Neural cell (in vitro differentiated cells): Measurements from ENCODE around the gene CCDC148. TPM values are rescaled to one million over a fixed set of nuclear protein-coding genes. Genes with fewer than 3 reads are reported as not detected.
"Not testable (repeated sequence)": the region's sequence is repeated elsewhere in the genome, so short reads cannot be mapped to it uniquely, and the experiment has no call there.

ENCODE experiments used
- H2AFZ ChIP-seq: fragments of 200-600, 300-800 bp; sonication (generic), shearing (Covaris generic); 2 replicates; pipeline ENCODE4 v1.6.0; 2014; ENCODE audit warnings: low read depth, mild to moderate bottlenecking, antibody characterized with exemption, low read length, moderate library complexity
- H3F3A ChIP-seq: fragments of 200-600 bp; shearing (Covaris generic); 2 replicates; pipeline ENCODE4 v1.6.1; 2016; ENCODE audit warnings: mild to moderate bottlenecking, moderate library complexity, mixed read lengths, antibody characterized with exemption, low read length; ENCODE audit not compliant: insufficient read depth, poor library complexity, severe bottlenecking
- H3K27ac ChIP-seq: fragments of 200-600, 300-800 bp; sonication (generic), shearing (Covaris generic); 2 replicates; pipeline ENCODE4 v1.5.1; 2014; ENCODE audit warnings: mild to moderate bottlenecking, low read length, moderate library complexity
- H3K27me3 ChIP-seq: fragments of 300-800, 200-600 bp; sonication (generic), shearing (Covaris generic); 2 replicates; pipeline ENCODE4 v1.6.0; 2014; ENCODE audit warnings: mild to moderate bottlenecking, low read depth, low read length, moderate library complexity; ENCODE audit not compliant: insufficient read depth
- H3K36me3 ChIP-seq: fragments of 300-800, 200-600 bp; sonication (generic), shearing (Covaris generic); 2 replicates; pipeline ENCODE4 v1.5.1; 2014; ENCODE audit warnings: mild to moderate bottlenecking, antibody characterized with exemption, low read length, moderate library complexity; ENCODE audit not compliant: insufficient read depth
- H3K4me2 ChIP-seq: fragments of 300-800, 200-600 bp; sonication (generic), shearing (Covaris generic); 2 replicates; pipeline ENCODE4 v1.6.0; 2014; ENCODE audit warnings: mild to moderate bottlenecking, low read length
- H3K4me3 ChIP-seq: fragments of 300-800, 200-600 bp; sonication (generic), shearing (Covaris generic); 2 replicates; pipeline ENCODE4 v1.5.1; 2014; ENCODE audit warnings: mild to moderate bottlenecking, low read length, moderate library complexity
- H3K79me2 ChIP-seq: fragments of 200-600 bp; shearing (Covaris generic); replicated peaks from 2 replicates; pipeline ENCODE4 v1.6.0; 2014; ENCODE audit warnings: mild to moderate bottlenecking, low read length, moderate library complexity; ENCODE audit not compliant: insufficient read depth
- H3K9ac ChIP-seq: fragments of 300-800, 200-600 bp; sonication (generic), shearing (Covaris generic); 2 replicates; pipeline ENCODE4 v1.6.1; 2016; ENCODE audit warnings: mild to moderate bottlenecking, low read length, mixed read lengths
- H3K9me2 ChIP-seq: fragments of 200-600 bp; shearing (Covaris generic); 2 replicates; pipeline ENCODE4 v1.6.1; 2016; ENCODE audit warnings: mild to moderate bottlenecking, low read length, mixed read lengths; ENCODE audit not compliant: insufficient read depth
- H3K9me3 ChIP-seq: fragments of 200-600, 300-800 bp; sonication (generic), shearing (Covaris generic); 2 replicates; pipeline ENCODE4 v1.6.1; 2016; ENCODE audit warnings: mild to moderate bottlenecking, mixed run types, low read length, moderate library complexity, mixed read lengths
- H4K20me1 ChIP-seq: fragments of 200-600 bp; shearing (Covaris generic); 2 replicates; pipeline ENCODE4 v1.6.1; 2016; ENCODE audit warnings: mild to moderate bottlenecking, mixed run types; ENCODE audit not compliant: insufficient read depth
- EP300 ChIP-seq: fragments of 450-650 bp; conservative IDR thresholded peaks from 2 replicates; pipeline ENCODE4 v1.6.1; 2014; ENCODE audit warnings: antibody characterized with exemption, mild to moderate bottlenecking, moderate library complexity; ENCODE audit not compliant: poor library complexity, severe bottlenecking
- EZH2 ChIP-seq: fragments of 200-600, 300-800 bp; shearing (Covaris generic), sonication (generic); IDR thresholded peaks from 2 replicates; pipeline ENCODE4 v1.6.1; 2014; ENCODE audit warnings: antibody characterized with exemption, low read length, borderline replicate concordance, mild to moderate bottlenecking; ENCODE audit not compliant: insufficient read depth, poor library complexity, severe bottlenecking
- MXI1 ChIP-seq: fragments of 450-650 bp; conservative IDR thresholded peaks from 2 replicates; pipeline ENCODE4 v1.6.1; 2014; ENCODE audit warnings: antibody characterized with exemption, mild to moderate bottlenecking; ENCODE audit not compliant: poor library complexity, severe bottlenecking
- POLR2AphosphoS5 ChIP-seq: IDR thresholded peaks from 2 replicates; pipeline ENCODE4 v1.6.1; 2012
- RAD21 ChIP-seq: fragments of 450-650 bp; conservative IDR thresholded peaks from 2 replicates; pipeline ENCODE4 v1.6.1; 2014; ENCODE audit warnings: antibody characterized with exemption, mild to moderate bottlenecking, moderate library complexity
- SMC3 ChIP-seq: fragments of 450-650 bp; conservative IDR thresholded peaks from 2 replicates; pipeline ENCODE4 v1.6.1; 2014; ENCODE audit warnings: antibody characterized with exemption, mild to moderate bottlenecking, moderate library complexity; ENCODE audit not compliant: poor library complexity
- TAF1 ChIP-seq: IDR thresholded peaks from 2 replicates; pipeline ENCODE4 v1.6.1; 2012; ENCODE audit warnings: low read depth
- polyA plus RNA-seq: library from polyadenylated mRNA; depleted of rRNA; stranded (reverse); fragments of >200 nt; gene quantifications from 2 replicates; pipeline ENCODE4 v1.2.3, GENCODE V29; 2014
- TF ChIP-seq, protein P1 (sequence below): IDR thresholded peaks from 2 replicates; pipeline ENCODE4 v1.6.1; 2012; ENCODE audit warnings: borderline replicate concordance
- TF ChIP-seq, protein P2 (sequence below): fragments of 450-650 bp; IDR thresholded peaks from 2 replicates; pipeline ENCODE4 v1.5.1; 2014; ENCODE audit warnings: antibody characterized with exemption, mild to moderate bottlenecking, moderate library complexity; ENCODE audit not compliant: poor library complexity, severe bottlenecking

The CCDC148 gene
- polyA plus RNA-seq, 1 donor from 2014 or later: 1.8 TPM

DNA sequence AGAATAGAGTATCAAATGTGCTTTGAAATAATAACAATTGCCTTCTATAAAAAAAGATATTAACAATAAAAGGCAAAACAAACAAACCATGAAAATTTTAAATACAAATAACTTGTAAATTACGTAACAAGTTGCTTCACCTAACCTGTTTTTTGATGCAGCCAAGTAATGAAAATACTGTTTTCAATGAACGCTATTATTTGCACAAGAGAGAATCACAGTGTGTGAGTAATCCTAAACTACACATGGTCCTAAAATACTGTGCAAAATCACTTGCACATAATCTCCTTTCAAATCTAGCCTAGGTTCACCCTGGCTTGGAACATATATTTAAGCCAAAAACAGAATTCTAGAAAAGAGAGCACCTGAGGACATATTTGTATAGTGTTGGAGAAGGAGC, 98.9 kb downstream of the CCDC148 start:
- H3F3A ChIP-seq: no peaks in the 10 kb centered on the region
- TF ChIP-seq POLR2AphosphoS5 (no peak), SMC3 (no peak), RAD21 (no peak), EP300 (no peak), MXI1 (no peak), EZH2 (no peak), TAF1 (no peak)
- TF ChIP-seq, protein P1, sequence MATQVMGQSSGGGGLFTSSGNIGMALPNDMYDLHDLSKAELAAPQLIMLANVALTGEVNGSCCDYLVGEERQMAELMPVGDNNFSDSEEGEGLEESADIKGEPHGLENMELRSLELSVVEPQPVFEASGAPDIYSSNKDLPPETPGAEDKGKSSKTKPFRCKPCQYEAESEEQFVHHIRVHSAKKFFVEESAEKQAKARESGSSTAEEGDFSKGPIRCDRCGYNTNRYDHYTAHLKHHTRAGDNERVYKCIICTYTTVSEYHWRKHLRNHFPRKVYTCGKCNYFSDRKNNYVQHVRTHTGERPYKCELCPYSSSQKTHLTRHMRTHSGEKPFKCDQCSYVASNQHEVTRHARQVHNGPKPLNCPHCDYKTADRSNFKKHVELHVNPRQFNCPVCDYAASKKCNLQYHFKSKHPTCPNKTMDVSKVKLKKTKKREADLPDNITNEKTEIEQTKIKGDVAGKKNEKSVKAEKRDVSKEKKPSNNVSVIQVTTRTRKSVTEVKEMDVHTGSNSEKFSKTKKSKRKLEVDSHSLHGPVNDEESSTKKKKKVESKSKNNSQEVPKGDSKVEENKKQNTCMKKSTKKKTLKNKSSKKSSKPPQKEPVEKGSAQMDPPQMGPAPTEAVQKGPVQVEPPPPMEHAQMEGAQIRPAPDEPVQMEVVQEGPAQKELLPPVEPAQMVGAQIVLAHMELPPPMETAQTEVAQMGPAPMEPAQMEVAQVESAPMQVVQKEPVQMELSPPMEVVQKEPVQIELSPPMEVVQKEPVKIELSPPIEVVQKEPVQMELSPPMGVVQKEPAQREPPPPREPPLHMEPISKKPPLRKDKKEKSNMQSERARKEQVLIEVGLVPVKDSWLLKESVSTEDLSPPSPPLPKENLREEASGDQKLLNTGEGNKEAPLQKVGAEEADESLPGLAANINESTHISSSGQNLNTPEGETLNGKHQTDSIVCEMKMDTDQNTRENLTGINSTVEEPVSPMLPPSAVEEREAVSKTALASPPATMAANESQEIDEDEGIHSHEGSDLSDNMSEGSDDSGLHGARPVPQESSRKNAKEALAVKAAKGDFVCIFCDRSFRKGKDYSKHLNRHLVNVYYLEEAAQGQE: no peak
- TF ChIP-seq, protein P2, sequence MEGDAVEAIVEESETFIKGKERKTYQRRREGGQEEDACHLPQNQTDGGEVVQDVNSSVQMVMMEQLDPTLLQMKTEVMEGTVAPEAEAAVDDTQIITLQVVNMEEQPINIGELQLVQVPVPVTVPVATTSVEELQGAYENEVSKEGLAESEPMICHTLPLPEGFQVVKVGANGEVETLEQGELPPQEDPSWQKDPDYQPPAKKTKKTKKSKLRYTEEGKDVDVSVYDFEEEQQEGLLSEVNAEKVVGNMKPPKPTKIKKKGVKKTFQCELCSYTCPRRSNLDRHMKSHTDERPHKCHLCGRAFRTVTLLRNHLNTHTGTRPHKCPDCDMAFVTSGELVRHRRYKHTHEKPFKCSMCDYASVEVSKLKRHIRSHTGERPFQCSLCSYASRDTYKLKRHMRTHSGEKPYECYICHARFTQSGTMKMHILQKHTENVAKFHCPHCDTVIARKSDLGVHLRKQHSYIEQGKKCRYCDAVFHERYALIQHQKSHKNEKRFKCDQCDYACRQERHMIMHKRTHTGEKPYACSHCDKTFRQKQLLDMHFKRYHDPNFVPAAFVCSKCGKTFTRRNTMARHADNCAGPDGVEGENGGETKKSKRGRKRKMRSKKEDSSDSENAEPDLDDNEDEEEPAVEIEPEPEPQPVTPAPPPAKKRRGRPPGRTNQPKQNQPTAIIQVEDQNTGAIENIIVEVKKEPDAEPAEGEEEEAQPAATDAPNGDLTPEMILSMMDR: no peak
- H3K9me2 ChIP-seq: no peaks in the 10 kb centered on the region

DNA sequence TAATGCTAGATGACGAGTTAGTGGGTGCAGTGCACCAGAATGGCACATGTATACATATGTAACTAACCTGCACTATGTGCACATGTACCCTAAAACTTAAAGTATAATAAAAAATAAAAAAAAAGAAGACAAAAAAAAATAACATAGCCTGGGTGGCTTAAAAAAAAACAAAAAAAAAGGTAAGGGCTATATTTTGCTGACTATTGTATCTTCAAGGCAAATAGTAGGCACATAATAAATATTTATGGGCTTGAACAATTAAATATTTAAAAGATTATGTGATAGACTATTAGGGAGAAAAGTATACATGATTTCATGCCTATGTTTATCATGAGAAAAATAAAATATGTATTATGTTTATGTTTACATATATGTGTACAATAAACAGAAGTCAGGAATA, 99.4 kb downstream of the CCDC148 start:
- H3K4me3 ChIP-seq: no peak overlapping the region
- no peaks in the 10 kb centered on the region for H3K79me2 ChIP-seq
- H3K4me2 ChIP-seq: no peak overlapping the region
- H3K36me3 ChIP-seq: no peaks in the 10 kb centered on the region
- no peak overlapping the region for H3K27ac ChIP-seq
- TF ChIP-seq RAD21: no peak
- TF ChIP-seq EP300: no peak
- no peak for TF ChIP-seq EZH2
- TF ChIP-seq TAF1: no peak
- TF ChIP-seq SMC3: no peak
- TF ChIP-seq POLR2AphosphoS5: no peak
- no peak for TF ChIP-seq MXI1
- TF ChIP-seq, protein P1: no peak
- TF ChIP-seq, protein P2: no peak
- no peaks in the 10 kb centered on the region for H3K27me3 ChIP-seq
- H2AFZ ChIP-seq: no peak overlapping the region
- H4K20me1 ChIP-seq: no peaks in the 10 kb centered on the region
- H3K9me3 ChIP-seq: no peaks in the 10 kb centered on the region
- H3F3A ChIP-seq: no peaks in the 10 kb centered on the region
- H3K9me2 ChIP-seq: no peaks in the 10 kb centered on the region
- H3K9ac ChIP-seq: no peak overlapping the region

More for the DNA sequence above, 98.9 kb downstream of the CCDC148 start:
- Histone ChIP-seq H3K27ac (no peak overlapping the region), H2AFZ (no peak overlapping the region), H3K36me3 (no peaks in the 10 kb centered on the region), H3K79me2 (no peaks in the 10 kb centered on the region), H3K9me3 (no peaks in the 10 kb centered on the region), H3K9ac (no peak overlapping the region), H3K27me3 (no peaks in the 10 kb centered on the region), H3K4me3 (no peak overlapping the region), H3K4me2 (no peak overlapping the region), H4K20me1 (no peaks in the 10 kb centered on the region)

DNA sequence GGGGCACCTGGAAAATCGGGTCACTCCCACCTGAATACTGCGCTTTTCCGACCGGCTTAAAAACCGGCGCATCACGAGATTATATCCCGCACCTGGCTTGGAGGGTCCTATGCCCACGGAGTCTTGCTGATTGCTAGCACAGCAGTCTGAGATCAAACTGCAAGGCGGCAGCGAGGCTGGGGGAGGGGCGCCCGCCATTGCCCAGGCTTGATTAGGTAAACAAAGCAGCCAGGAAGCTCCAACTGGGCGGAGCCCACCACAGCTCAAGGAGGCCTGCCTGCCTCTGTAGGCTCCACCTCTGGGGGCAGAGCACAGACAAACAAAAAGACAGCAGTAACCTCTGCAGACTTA, 105.1 kb downstream of the CCDC148 start:
- H3K27me3 ChIP-seq, H3K27ac ChIP-seq, H2AFZ ChIP-seq, H3K79me2 ChIP-seq, H3K9me3 ChIP-seq, H4K20me1 ChIP-seq, H3K4me3 ChIP-seq, H3K9ac ChIP-seq, H3K9me2 ChIP-seq, H3K4me2 ChIP-seq, H3F3A ChIP-seq, H3K36me3 ChIP-seq: not testable (repeated sequence)
